T-helper 2 cell treated with Interferon-gamma antibody and Interleukin-4, amounts not matched to agents 5 μg/mL and 100 μg/mL, for 36 hours (primary cell): ENCODE data around the gene RASA4.
"Not testable (repeated sequence)": the region's sequence is repeated elsewhere in the genome, so short reads cannot be mapped to it uniquely, and the experiment has no call there.

Source experiments
- DNase-seq: peaks from one replicate; pipeline ENCODE4 v3.0.0; 2021; ENCODE audit warnings: low spot score
- H3K27ac Mint-ChIP-seq: one replicate; pipeline ENCODE4 v1.8.0; 2021; ENCODE audit warnings: mild to moderate bottlenecking, mixed read lengths
- H3K27me3 Mint-ChIP-seq: one replicate; pipeline ENCODE4 v1.8.0; 2021; ENCODE audit warnings: low read depth, mixed read lengths
- H3K36me3 Mint-ChIP-seq: one replicate; pipeline ENCODE4 v1.8.0; 2021; ENCODE audit warnings: low read depth, mixed read lengths
- H3K4me1 Mint-ChIP-seq: one replicate; pipeline ENCODE4 v1.8.0; 2021; ENCODE audit warnings: low read depth, mixed read lengths
- H3K4me3 Mint-ChIP-seq: one replicate; pipeline ENCODE4 v1.8.0; 2022; ENCODE audit warnings: mild to moderate bottlenecking, moderate library complexity, mixed read lengths
- H3K9me3 Mint-ChIP-seq: one replicate; pipeline ENCODE4 v1.8.0; 2021; ENCODE audit warnings: mixed read lengths

Gene RASA4

DNA sequence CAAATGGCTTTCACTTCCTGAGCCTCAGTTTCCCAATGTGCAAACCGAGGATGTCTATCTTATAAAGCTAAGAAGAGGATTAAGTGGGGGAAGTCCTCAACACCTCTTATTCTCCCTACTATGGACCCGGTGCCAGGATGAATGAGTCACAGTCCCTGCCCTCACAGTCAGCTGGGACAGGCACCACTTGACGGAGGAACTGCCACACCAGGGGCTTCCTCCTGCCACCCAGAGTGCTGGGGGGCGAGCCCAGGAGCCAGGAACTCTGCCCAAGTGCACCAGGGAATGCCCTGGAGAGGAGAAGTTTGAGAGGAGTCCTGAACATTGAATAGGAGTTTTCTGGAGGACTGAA is 2.2 kb downstream of the RASA4 start:
- not testable (repeated sequence) for H3K4me3 Mint-ChIP-seq, H3K27me3 Mint-ChIP-seq, H3K9me3 Mint-ChIP-seq

DNA sequence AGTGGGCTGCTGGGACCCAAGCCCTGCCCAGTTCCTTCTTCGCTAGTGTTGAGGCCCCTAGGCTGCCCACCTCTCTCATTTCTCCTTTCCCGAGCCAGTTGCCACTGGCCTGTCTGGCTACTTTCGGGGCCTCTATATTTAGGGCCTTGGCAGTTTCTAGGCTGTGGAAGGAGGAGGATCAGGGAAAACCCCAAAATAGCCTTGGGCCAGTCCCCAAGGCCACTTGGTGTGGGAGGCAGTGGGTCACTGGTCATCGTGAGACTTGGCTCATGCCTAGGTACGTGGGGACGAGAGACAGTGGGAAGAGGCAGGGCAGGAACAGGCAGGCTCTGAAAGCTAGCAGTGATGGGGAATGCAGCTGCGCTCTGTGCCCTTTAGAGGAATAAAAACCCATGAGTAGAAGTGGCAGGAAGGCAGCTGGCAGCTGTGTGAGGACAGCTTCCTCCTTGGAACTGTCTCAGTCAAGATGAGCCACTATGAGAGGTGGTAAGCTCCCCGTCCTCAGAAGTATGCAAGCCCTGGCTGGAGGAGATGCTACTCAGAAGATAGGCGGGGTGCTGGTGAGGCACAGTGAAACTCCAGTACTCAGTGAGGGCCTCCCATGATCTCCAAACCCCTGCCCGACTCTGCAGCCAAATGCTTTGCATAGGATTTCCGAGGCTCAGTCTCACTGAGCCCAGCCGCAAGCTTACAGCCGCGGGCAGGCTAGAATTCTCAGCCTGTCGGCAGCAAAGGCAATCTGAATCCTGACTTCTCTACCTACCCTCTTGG is 2.8 kb downstream of the RASA4 start:
- not testable (repeated sequence) for DNase-seq

More for the DNA sequence above, 2.2 kb downstream of the RASA4 start:
- DNase-seq, H3K36me3 Mint-ChIP-seq, H3K27ac Mint-ChIP-seq, H3K4me1 Mint-ChIP-seq: not testable (repeated sequence)

DNA sequence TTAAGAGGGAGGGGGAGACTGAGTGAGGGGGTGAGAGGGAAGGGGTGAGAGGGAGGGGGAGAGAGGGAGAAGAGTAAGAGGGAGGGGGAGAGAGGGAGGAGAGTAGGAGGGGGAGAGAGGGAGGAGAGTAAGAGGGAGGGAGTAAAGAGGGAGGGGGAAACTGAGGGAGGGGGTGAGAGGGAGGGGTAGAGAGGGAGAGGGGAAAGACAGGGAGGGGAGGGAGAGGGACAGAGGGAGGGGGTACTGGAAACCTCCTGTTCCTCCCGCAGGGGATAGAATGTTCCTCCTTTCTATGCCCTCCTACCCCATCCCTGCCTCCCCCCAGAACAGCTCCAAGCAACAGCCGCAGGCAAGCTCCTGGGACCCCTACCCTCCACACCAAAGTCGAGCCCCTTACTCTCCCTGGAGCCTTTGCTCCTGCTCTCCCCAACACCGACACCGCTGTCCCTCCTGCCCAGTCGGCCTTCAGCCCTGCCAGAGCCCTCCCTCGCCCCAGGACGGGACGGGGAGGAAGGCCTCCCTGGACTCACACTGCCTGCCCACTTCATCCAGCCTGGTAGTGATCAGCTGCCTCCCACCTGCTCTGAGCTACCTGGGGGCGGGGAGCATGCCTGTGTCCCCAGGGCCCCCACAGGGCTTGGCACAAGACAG is 4.8 kb downstream of the RASA4 start:
- H3K27me3 Mint-ChIP-seq, DNase-seq, H3K4me1 Mint-ChIP-seq, H3K4me3 Mint-ChIP-seq, H3K27ac Mint-ChIP-seq, H3K9me3 Mint-ChIP-seq, H3K36me3 Mint-ChIP-seq: not testable (repeated sequence)

More for the DNA sequence above, 2.8 kb downstream of the RASA4 start:
- not testable (repeated sequence) for H3K9me3 Mint-ChIP-seq, H3K4me3 Mint-ChIP-seq, H3K4me1 Mint-ChIP-seq, H3K27ac Mint-ChIP-seq, H3K27me3 Mint-ChIP-seq, H3K36me3 Mint-ChIP-seq

DNA sequence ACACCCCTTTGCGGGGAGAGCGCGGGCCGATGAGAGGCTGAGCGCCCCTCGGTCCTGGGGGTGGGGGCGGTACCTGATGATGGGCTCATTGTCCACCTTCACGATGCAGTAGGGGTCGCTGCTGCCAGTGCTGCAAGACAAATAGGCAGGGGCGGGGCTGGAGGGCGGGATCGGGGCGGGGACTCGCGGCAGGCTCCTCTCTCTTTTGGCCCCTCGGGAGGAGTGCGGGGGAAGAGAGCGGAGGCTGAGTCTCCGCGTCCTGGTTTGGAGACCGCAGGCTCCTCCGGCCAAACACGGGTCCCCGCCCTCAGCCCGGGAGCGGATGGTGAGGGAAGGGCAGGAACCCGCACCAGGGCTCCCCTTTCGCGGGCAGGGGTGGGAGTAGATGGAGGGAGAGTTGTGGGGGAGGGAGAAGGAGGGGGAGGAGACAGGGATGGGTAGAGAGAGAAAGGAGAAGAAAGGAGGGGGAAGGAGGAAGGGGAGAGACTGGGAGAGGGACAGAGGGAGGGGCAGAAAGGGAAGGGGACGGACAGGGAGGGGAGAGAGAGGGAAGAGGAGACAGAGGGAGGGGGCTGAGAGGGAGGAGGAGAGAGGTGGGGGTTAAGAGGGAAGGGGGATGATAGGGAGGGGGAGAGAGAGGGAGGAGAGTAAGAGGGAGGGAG is 5.4 kb downstream of the RASA4 start:
- not testable (repeated sequence) for H3K27me3 Mint-ChIP-seq, H3K4me3 Mint-ChIP-seq, H3K36me3 Mint-ChIP-seq, H3K27ac Mint-ChIP-seq, DNase-seq, H3K4me1 Mint-ChIP-seq, H3K9me3 Mint-ChIP-seq

DNA sequence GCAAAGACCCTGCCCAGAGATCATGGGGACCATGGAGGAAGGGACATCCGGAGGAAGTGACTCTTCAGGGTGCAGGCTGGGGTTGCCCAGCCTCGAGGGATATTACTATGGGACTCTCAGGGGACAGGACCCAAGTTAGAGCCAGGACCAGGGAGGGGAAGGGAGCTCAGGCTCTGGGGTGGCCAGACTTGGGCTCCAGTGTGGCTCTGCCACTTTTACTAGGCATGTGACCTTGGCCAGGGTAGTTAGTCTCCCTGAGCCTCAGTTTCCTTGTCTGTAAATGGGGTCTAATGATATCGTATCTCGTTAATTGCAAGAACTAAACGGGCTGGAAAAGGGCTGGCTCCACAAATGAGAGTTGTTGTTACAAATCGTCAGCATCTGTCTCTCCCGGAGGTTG is 6.1 kb downstream of the RASA4 start:
- not testable (repeated sequence) for H3K4me1 Mint-ChIP-seq, H3K36me3 Mint-ChIP-seq, H3K27ac Mint-ChIP-seq, DNase-seq, H3K9me3 Mint-ChIP-seq, H3K4me3 Mint-ChIP-seq, H3K27me3 Mint-ChIP-seq

DNA sequence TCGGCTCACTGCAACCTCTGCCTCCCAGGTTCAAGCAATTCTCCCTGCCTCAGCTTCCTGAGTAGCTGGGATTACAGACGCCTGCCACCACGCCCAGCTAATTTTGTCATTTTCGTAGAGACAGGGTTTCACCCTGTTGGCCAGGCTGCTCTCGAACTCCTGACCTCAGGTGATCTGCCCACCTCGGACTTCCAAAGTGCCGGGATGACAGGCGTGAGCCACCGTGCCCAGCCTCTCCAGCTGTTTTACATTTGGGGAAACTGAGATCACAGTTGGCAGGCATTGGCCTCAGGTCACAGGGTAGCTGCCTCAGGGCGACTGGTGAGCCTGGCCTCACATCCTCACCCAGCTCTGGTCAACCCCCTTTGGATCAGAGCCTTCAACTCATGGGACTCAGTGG is 6.8 kb downstream of the RASA4 start:
- H3K9me3 Mint-ChIP-seq, H3K4me3 Mint-ChIP-seq, H3K27ac Mint-ChIP-seq, DNase-seq, H3K4me1 Mint-ChIP-seq, H3K27me3 Mint-ChIP-seq, H3K36me3 Mint-ChIP-seq: not testable (repeated sequence)

DNA sequence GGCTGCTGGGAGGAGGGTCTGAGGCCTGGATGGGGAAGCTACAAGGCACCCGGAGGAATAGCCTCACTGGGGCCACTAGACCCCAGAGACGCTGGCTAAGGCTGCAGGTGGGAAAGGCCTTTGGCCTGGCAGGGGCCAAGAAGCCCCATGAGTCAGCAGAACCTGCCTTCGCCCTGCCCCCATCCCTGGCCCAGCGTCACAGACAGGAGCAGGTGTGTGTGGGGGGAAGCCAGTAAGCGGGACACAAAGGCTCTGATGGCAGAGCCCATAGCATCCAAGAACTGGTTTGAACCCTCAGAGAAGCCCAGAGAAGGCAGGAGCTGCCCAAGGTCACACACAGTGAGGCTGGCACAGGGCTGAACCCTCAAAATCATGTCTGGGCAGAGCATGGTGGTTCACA is 9.7 kb downstream of the RASA4 start:
- H3K4me1 Mint-ChIP-seq, H3K4me3 Mint-ChIP-seq, H3K27me3 Mint-ChIP-seq, H3K9me3 Mint-ChIP-seq, DNase-seq, H3K27ac Mint-ChIP-seq, H3K36me3 Mint-ChIP-seq: not testable (repeated sequence)

DNA sequence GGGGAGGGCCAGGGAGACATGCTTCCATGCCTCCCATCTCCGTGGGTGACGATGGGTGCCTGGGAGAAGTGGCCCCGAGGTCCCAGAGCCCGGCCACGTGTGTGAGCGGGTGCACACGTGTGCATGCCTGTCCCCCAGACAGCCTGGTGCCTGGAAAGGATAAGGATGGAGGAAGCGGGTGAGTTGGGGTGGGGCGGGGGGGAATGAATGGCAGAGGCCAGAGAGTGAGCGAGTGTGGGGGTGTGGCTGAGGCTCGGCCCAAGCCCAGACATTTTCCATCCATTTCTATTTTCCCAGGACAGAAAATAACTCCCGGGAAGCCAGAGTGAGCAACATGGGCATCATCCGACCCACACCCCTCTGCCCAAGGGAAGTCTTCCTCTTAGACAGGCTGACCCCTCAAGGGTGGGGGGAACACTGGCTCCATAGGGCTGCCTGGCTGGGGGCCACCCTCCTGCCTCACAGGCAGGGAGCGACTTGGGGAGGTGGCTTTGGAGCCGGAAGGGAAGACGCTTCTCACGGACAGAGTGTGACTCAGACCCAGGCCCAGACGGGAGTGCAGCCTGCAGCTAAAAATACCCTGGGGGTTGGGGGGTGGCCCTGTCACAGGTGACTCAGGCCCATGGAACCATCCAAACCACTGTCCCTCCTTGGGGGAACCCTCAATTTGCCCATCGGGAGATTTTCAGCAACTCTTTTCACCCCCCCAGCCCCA is 12.0 kb downstream of the RASA4 start:
- H3K4me3 Mint-ChIP-seq, H3K36me3 Mint-ChIP-seq, H3K27me3 Mint-ChIP-seq, DNase-seq, H3K27ac Mint-ChIP-seq, H3K9me3 Mint-ChIP-seq, H3K4me1 Mint-ChIP-seq: not testable (repeated sequence)

DNA sequence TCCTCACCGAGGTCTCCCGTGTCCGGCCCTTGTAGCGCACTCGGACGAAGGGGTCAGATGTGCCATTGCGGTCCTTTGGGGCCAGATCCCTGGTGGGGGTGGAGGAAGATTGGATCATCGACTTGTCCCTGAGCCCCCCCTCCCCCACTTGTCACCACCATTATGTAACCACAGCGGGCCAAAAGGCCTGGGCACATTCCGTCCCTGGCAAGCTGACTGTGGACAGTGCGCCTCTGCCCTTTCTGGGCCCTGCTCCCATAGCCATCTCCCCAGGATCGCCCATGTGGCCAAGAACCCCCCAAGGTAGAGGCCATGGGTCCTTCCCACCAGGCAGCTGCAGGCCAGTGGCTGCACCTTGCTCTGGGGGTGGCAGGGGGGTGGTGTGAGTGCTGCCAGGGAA is 14.2 kb downstream of the RASA4 start:
- H3K9me3 Mint-ChIP-seq, H3K27ac Mint-ChIP-seq, DNase-seq, H3K4me1 Mint-ChIP-seq, H3K36me3 Mint-ChIP-seq, H3K4me3 Mint-ChIP-seq, H3K27me3 Mint-ChIP-seq: not testable (repeated sequence)

DNA sequence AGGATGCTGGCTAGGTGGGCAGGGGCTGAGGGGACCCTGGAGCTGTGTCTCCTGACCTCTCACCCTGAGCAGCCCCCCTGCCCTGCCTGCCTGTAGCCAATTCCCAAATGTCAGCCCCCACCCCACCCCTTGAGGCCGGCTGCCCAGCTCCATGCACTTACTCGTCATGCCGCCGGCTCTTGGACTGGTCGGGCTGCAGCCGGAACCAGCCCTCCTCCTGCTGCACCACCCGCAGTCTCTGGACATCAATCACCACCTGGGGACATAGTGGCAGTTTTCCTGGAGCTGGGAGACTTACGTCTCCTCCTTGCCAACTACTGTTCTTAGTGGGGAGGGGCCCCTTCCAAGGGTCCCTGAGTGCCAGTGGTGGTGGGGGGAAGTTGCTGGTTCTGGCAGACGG is 16.9 kb downstream of the RASA4 start:
- DNase-seq, H3K4me1 Mint-ChIP-seq, H3K4me3 Mint-ChIP-seq, H3K9me3 Mint-ChIP-seq, H3K36me3 Mint-ChIP-seq, H3K27me3 Mint-ChIP-seq, H3K27ac Mint-ChIP-seq: not testable (repeated sequence)

DNA sequence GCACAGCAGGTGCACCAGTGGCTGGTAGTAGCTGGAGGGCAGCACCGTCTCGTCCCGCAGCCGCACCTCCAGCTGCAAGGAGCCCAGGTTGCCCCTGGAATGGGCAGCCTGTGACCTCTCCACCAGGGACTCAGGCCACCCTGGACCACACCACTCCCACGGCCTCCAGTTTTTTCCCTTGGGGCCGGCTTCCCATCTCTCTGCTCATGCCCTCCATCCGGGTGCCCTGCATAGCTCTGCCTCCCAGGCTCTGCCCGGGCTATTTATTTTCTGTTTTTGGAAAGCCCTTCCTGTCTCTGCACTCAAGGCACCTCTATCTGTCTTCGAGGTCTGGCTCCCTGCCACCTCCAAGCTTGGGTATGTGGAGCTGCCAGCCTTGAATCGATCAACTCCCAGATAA is 20.5 kb downstream of the RASA4 start:
- not testable (repeated sequence) for H3K27ac Mint-ChIP-seq, H3K9me3 Mint-ChIP-seq, H3K4me1 Mint-ChIP-seq, H3K36me3 Mint-ChIP-seq, H3K4me3 Mint-ChIP-seq, DNase-seq, H3K27me3 Mint-ChIP-seq

DNA sequence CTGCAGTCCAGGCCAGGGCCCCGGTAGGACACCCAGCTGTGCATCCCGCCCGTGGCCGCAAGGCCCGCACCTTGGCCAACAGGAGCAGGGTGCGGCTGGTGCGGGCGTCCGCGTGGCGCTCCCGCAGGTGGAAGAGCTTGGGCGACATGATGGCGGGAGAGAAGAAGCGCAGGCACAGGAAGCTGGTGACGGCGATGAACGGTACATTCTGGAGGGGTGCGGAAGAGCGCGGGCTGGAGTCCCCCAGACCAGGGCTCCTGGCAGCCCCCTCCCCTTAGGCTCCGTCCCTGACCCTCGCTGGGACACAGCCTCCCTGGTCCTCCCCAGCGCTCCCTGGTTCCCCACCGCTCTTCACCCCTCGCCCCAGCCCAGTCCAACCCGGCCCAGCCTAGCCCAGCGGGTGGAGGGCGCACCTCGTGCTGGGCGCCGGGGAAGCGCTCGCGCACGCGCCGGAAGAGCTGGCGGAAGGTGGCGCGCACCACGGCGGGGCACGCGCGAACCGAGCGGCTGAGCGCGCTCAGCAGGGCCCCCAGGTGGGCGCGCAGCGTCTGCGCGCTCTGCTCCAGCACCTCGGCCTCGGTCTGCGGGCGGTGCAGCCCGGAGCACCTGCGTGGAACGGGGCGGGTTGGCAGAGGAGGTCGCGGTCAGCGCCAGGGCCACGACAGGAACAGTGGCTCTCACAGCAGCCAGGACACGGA is 22.8 kb downstream of the RASA4 start:
- not testable (repeated sequence) for H3K4me1 Mint-ChIP-seq, DNase-seq, H3K4me3 Mint-ChIP-seq, H3K27ac Mint-ChIP-seq, H3K9me3 Mint-ChIP-seq, H3K27me3 Mint-ChIP-seq, H3K36me3 Mint-ChIP-seq

DNA sequence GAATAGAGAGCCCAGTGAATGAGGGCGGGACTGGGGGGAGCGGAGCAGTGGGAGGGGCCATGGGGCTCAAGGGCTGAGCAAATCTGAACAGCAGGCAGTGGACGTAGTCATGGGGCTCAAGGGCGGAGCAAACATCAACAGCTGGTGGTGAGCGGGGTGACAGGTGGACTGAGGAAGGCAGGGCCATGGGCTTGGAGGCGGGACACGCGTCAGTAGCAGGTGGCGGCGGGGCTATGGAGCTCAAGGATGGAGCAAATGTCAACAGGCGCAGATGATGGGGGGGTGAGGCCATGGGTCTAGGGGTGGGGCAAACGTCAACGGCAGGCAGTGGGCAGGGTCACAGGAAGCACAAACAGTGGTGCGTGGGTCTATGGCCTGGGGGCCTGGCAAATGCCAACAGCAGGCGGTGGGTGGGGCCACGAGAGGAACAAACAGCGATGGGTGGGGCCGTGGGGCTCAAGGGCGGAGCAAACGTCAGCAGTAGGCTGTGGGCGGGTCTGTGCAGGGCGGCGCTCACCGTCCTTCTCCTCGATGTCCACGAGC is 24.0 kb downstream of the RASA4 start:
- H3K4me3 Mint-ChIP-seq, H3K27ac Mint-ChIP-seq, DNase-seq, H3K36me3 Mint-ChIP-seq, H3K4me1 Mint-ChIP-seq, H3K27me3 Mint-ChIP-seq, H3K9me3 Mint-ChIP-seq: not testable (repeated sequence)

DNA sequence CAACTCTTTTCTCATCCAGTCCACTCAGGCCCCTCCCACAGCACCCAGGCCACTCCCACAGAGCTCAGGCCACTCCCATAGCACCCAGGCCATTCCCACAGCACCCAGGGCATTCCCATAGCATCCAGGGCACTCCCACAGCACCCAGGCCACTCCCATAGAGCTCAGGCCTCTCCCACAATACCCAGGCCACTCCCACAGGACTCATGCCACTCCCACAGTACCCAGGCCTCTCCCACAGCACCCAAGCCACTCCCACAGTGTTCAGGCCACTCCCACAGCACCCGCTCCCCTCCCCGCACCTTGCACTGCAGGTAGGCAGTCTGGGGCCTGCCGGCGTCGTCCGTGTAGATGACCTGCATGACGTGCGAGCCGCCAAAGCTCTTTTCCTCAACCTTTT is 26.7 kb downstream of the RASA4 start:
- H3K9me3 Mint-ChIP-seq, H3K36me3 Mint-ChIP-seq, DNase-seq, H3K4me1 Mint-ChIP-seq, H3K27me3 Mint-ChIP-seq, H3K4me3 Mint-ChIP-seq, H3K27ac Mint-ChIP-seq: not testable (repeated sequence)
